Purkinje cell (primary cell): ENCODE measurements around the gene UQCRC1. TPM values are rescaled to one million over a fixed set of nuclear protein-coding genes. Genes with fewer than 3 reads are reported as not detected.

ENCODE experiments used
- polyA plus RNA-seq: library from polyadenylated mRNA; unstranded; fragments of >200 nt; fragmentation: Nextera tagmentation; gene quantifications from 2 replicates; pipeline ENCODE4 v1.2.1, GENCODE V29; 2014

The UQCRC1 gene
- polyA plus RNA-seq = 184 and 241 TPM in 2 replicates

DNA sequence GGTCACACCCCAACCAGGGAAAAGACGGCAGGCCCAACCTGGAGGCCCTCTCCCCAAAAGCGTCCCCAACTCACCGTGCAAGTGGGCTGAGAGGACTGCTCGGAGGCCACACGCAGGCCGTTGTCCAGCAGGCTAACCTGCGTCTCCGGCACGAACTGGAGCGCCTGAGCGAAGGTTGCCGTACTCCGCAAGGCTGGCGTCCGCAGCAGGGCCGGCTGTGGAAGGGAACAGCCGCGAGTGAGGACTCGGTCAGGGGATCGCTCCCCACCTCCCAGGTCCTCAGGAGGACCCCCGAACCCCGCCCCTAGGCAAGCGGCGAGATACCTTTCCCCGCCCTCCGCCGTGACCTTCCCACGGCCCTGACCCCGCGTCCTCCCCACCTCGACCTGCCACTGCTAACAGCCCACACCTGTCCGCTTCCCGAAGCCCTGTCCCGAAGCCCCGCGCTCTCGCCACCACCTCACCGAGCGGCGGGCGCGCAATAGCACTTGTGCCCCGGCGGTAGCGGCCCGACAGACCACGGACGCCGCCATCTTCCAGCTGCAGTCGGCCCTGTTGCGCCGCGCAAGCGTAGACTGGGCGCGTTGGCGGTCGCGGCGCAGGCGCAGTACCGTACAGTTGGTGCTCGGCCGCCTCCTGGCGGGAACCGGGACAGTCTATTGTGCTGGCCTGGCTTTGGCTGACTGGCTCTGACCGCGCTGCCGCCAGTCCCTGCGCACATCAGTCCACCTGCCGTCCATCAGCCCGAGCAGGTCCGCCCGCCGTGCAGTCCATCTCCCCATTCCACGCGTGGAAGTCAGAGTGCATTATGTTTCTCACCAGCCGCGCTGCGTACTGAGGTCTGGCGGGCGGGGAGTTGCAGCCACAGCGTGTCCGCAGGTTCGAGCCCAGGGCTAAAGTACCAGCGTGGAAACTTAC lies at the start of gene UQCRC1:
TSS of gene UQCRC1 (minus strand) at position 559 of the 918 bp plus-strand sequence. CDS start at position 533, 26 bp downstream.

DNA sequence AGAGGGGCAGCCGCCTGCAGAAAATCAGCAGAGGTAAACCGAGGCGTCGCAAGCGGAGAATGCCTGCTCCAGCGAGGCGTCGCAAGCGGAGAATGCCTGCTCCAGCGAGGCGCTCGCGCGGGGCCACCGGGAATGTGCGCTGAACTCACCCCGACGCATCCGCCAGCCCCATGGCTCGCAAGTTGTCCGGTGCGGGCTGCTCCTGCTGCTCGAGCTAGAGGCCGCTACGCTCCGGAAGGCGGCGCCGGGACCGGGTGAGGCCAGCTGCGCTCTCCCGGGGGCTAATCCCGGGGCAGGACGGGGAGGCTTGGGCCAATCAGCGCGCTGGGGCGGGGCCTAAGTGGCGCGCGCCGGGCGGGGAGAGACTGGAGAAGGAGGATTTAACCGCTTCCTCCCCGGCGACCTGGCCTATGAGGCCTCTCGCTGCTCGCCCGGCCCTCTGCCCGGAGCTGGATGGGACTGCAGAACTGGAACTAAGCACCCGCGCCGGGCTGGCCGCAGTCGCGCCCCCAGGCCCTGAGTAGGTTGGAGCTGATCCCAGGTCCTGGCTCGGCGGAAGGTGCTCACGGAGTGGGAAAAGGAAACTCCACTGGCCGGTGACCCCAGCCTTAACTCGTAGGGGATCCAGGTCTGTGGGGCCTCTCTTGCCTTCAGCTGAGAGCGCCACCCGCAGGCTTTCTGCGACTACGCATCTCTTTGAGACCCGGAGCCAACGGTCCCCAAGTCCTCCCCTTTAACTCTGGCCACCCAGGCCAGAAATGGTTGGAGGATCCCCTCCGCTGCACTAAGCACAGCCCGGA lies 26.0 kb upstream of the UQCRC1 start, which contains the start of gene SLC26A6:
TSS of gene SLC26A6 (minus strand) at position 240 of the 800 bp plus-strand sequence. CDS start at position 172, 68 bp downstream.

DNA sequence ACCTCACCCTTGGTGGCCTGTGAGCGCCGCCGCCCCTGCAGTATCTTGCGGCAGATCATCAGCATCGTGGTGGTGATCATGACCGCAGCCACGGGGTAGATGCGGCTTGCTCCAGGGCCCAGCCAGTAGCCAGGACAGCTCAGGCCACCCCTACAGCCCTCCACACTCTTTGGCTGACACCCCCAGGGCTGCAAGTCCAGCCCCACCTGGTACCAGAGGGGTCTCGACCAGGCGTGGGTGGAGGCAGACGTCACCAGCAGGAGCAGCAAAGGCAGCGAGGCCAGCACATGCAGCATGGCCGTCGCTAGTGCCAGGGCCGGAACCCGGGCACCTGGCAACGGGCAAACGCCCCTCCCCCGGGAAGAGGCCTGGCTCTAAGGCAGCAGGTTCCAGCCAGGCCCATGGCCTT lies 12.0 kb upstream of the UQCRC1 start, which contains the start of gene TMEM89:
TSS of gene TMEM89 (minus strand) at position 309 of the 409 bp plus-strand sequence. CDS start at position 296, 13 bp downstream.

DNA sequence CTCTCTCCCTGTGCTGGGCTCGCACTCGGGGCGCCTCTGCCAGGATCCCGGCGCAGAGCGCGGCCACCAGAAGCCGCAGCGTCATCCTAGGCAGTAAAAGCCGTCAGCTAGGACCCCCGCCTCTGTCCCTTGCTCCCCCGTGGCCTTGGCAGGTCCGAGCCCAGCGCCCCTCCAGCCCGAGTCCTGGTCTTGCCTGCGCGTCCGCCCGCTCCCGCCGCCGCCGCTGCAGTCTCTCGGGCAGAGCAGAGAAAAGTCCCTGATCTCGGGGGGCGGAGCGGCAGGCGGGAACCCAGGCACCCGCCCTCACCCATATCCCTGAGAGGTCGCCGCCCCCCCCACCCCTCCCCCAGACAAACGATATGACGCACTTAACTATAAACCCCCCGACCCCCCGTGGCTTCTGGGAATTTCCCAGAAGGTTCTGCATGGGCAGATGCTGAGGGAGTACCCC lies 14.3 kb downstream of the UQCRC1 start, which contains the start of gene COL7A1:
TSS of gene COL7A1 (minus strand) at position 255 of the 451 bp plus-strand sequence. CDS start at position 85, 170 bp downstream.

DNA sequence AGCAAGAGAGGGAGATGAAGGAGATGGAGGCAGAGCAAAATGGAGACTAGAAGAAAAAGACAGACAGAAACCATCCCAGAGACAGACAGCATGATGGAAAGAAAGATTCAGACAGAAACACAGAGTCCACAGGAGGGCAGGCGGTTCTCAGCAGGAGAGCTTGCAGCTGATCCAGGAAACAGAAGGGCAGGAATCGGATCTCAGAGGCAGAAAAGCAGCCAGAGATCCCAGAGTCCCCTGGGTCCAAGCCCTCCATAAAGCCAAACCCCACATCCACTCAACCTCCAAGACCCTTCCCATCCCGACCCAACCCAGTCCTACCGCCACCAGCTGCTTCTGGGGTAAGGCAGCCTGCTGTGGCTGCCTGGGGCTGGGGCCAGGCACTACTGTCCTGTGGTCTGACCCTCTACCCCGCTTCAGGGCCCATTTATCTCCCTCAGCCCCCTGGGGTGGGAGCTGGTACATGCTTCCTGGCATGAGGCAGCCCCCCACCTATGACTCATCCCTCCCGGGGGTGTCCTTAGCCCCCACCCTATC lies 46.0 kb downstream of the UQCRC1 start, which contains the start of gene UCN2:
TSS of gene UCN2 (minus strand) at position 400 of the 537 bp plus-strand sequence. CDS start 657 bp downstream, outside the sequence.

DNA sequence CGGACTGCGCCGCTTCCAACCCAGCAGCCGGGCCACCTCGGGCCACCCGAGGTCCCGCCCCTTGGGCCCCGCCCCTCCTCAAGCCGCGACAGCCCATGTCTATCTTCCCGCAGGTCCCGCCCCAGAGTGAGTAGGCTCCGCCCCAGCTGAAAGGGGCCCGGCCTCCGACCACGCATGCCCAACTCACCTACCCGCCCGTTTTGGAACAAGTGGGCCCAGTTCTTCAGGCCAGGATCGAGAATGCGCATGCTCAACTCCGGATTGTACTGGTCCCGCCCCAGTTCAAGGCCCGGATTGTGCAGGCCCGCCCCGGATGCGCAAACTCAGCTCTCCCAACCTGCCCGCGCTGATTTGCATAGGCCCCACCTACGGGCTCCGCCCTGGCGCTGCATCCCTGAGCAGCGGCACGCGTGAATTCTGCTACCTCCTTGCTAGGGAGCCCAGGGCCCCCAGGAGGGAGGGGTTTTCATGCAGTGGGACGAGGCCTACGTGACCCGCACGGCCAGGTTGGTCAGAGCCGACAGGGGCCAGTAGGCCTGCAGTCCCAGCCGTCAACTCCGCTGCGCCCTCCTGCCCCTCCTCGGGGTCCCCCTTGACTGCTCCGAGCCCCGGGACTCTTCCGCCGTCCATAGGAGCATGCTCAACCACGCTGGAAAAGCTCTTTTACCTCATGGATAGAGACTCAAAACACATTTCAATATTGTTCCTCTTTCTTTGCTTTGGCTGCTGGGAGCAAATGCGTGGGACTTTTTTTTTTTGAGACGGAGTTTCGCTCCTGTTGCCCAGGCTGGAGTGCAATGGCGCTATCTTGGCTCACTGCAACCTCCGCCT lies 52.4 kb downstream of the UQCRC1 start, which contains the start of gene PFKFB4:
TSS of gene PFKFB4 (minus strand) at position 8 of the 831 bp plus-strand sequence. CDS start 26 bp downstream, outside the sequence.

Other genes starting within 250 kb of the UQCRC1 start
- 0.17 TPM in 1 of 2 replicates, not detected in the other for gene FBXW12, start 237.4 kb downstream of the UQCRC1 start, polyA plus RNA-seq
- gene PLXNB1, start 179.6 kb downstream of the UQCRC1 start, polyA plus RNA-seq = 3.9 and 5.4 TPM in 2 replicates
- gene CCDC51, start 169.5 kb downstream of the UQCRC1 start, polyA plus RNA-seq = 8.2 and 14.0 TPM in 2 replicates
- 1,236 and 1,273 TPM in 2 replicates for gene TMA7, start 169.4 kb downstream of the UQCRC1 start, polyA plus RNA-seq
- 0.77 TPM in 1 of 2 replicates, not detected in the other for gene ATRIP, start 162.9 kb downstream of the UQCRC1 start, polyA plus RNA-seq
- gene SHISA5, start 105.5 kb downstream of the UQCRC1 start, polyA plus RNA-seq = 28.2 and 29.0 TPM in 2 replicates
- 0.43 and 2.6 TPM in 2 replicates for gene PFKFB4, start 52.8 kb downstream of the UQCRC1 start, polyA plus RNA-seq
- gene UCN2, start 45.9 kb downstream of the UQCRC1 start, polyA plus RNA-seq = not detected in 2 replicates
- gene COL7A1, start 14.3 kb downstream of the UQCRC1 start, polyA plus RNA-seq = 2.1 and 3.4 TPM in 2 replicates
- not detected in 2 replicates for gene TMEM89, start 12.1 kb upstream of the UQCRC1 start, polyA plus RNA-seq
- not detected in 2 replicates for gene SLC26A6, start 25.8 kb upstream of the UQCRC1 start, polyA plus RNA-seq
- 0.59 and 1.1 TPM in 2 replicates for gene CELSR3, start 53.2 kb upstream of the UQCRC1 start, polyA plus RNA-seq
- 8.5 and 10.9 TPM in 2 replicates for gene NCKIPSD, start 76.3 kb upstream of the UQCRC1 start, polyA plus RNA-seq
- 47.0 and 56.5 TPM in 2 replicates for gene IP6K2, start 107.6 kb upstream of the UQCRC1 start, polyA plus RNA-seq
- gene PRKAR2A, start 238.2 kb upstream of the UQCRC1 start, polyA plus RNA-seq = 0.83 and 3.3 TPM in 2 replicates